Heart left ventricle (tissue), 13 donors: ENCODE data around the gene TRPV3.

Experiments used
- CTCF ChIP-seq, 12 donors: fragments of 200-600 bp; sonication (generic) in 4 of 12; IDR thresholded peaks; one replicate each; pipeline versions ENCODE4 v1.5.0 to v1.8.0; 2018 to 2022; ENCODE audit warnings: antibody characterized with exemption in 12 of 12, mild to moderate bottlenecking in 5 of 12
- POLR2A ChIP-seq, 2 donors: fragments of 450-650 bp; IDR thresholded peaks; one replicate each; pipeline ENCODE4 v1.6.1; 2017; ENCODE audit warnings: antibody characterized with exemption in 2 of 2, mild to moderate bottlenecking in 2 of 2, moderate library complexity in 2 of 2
- donor health status: ischemic (EF 13 %, LVEDD 7.1; RV severe dilation, severe dysfunction).
- donor health status: DM: no; HTN: yes; CAD: no.
- donor health status: DM: no; HTN: no; CAD: no.
- donor health status: ischemic (EF 25% LVEDD 6.9; RV normal size, moderate dysfunction).
- donor health status: ischemic (EF 25% LVEDD 5.7; RV mildly dilated, moderate dysfunction).
- donor health status: ischemic (EF 35%, LVEDD 5.7; RV mildly dilated, moderate dysfunction).
- donor health status: nonischemic (EF 11% LVEDD 7.7; RV severe dilation, severe dysfunction).
- donor health status: DM: yes; HTN: yes; CAD: no.
- donor health status: PGD.
- donor health status: ischemic (EF 29% LVEDD 5.4; RV normal size, mild dysfunction).
- donor health status: nonischemic (EF 23%, LVEDD 6.1; RV moderate dilation, normal function).

- TF ChIP-seq CTCF (IDR thresholded peaks at IDR 0.05) (no peak), POLR2A (IDR thresholded peaks at IDR 0.05) (no peak)
These were observed 29.2 kb downstream of the TRPV3 start for GRCh38 chr17:3528403-3528851.
